Fibroblast of peridontal ligament (primary cell): ENCODE results near the gene STRIP2.
"Not testable (repeated sequence)": the region's sequence is repeated elsewhere in the genome, so short reads cannot be mapped to it uniquely, and the experiment has no call there.

ENCODE experiments used
- DNase-seq: peaks from one replicate; pipeline ENCODE4 v3.0.0-alpha.2; 2010; ENCODE audit errors: extremely low read depth

The STRIP2 gene

GRCh38 chr7:129453510-129454248, 19.4 kb downstream of the STRIP2 start:
- no peak for DNase-seq

DNA sequence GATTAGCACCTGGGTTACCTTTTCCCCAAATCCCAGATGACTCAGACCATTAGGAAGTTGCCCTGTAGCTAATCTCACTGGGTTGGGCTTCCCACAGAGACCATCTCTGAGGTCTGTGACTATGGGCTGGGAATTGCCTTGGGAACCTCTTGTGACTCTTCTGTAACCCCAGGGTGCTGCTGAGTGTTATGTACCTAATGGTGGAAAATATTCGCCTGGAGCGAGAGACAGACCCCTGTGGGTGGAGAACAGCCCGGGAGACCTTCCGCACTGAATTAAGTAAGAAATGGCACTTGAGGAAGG, 20.0 kb downstream of the STRIP2 start:
- no peak for DNase-seq

- DNase-seq, result no peak
These were observed 22.2 kb downstream of the STRIP2 start for GRCh38 chr7:129456421-129456820.

DNA sequence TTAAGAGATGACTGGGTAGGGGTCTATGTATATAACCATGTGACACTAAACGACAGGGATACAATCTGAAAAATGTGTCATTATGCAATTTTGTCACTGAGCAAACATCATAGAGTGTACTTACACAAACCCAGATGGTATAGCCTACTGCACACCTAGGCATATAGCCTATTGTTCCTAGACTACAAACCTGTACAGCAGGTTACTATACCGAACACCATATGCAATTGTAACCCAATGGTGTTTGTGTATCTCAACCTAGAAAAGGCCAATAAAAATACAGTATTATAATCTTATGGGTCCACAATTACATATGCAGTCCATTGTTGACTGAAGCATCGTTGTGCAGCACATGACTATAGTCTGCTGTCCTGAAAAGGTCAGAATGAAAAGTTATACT, 22.9 kb downstream of the STRIP2 start:
- DNase-seq, result no peak

DNA sequence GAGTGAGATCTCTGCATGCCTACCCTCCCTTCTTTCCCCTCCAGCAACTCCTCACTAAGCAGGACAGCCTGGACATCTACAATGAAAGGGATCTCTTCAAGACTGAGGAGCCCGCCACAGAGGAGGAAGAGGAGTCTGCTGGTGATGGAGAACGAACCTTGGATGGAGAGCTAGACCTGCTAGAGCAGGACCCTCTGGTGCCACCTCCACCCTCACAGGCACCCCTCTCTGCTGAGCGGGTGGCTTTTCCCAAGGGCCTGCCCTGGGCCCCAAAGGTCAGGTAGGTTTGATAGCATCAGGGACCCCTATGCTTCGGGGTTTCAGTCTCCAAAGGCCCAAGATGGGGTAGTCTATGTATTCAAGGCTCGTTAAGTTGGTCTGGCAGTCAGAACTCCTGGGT, 23.9 kb downstream of the STRIP2 start:
- DNase-seq, result no peak

DNA sequence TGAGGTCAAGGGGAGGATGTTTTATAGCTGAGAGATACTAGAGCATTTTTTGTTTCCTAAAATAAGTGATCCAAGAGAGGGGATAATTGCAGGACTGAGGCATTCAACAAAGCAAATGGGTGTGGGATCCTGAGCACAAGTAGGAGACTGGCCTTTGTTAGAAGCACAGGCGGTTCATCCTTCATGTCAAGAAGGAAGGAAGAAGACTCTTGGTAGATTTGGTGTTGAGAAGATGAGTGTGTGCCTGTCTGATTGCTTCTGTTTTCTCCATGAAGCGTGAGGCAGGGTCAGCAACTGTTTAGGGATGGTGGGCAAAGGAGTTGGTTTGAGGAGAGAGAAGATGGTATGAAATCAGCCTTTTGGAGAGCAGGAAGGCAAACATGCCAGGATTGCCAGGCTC, 27.6 kb downstream of the STRIP2 start:
- DNase-seq, result no peak

- DNase-seq, result no peak
These were observed 28.2 kb downstream of the STRIP2 start for GRCh38 chr7:129462420-129462819.

- DNase-seq, result no peak
These were observed 30.0 kb downstream of the STRIP2 start for GRCh38 chr7:129464194-129464593.

- DNase-seq, result no peak
These were observed 30.8 kb downstream of the STRIP2 start for GRCh38 chr7:129465080-129465479.

DNA sequence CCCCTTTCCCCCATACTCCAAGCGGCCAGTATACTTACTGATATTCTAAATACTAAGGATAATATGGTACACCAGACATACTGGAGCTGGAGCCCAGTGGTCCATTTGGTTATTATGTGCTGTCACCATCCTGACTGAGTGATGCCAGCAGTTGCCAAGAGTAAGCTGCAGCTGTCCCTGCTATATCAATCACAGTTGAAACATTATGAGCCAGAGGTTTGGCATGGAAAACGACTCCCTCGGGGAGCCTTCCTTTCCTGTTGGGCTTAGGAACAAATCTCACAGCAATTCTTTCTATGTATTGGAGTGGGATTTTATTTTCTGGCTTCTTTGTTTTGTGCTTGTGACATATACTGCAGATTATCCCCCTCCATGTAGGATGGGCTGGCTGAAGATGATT, 32.6 kb downstream of the STRIP2 start:
- DNase-seq, result no peak

- DNase-seq, result peak; percentile 70
These were observed 33.9 kb downstream of the STRIP2 start for GRCh38 chr7:129468087-129468486.

DNA sequence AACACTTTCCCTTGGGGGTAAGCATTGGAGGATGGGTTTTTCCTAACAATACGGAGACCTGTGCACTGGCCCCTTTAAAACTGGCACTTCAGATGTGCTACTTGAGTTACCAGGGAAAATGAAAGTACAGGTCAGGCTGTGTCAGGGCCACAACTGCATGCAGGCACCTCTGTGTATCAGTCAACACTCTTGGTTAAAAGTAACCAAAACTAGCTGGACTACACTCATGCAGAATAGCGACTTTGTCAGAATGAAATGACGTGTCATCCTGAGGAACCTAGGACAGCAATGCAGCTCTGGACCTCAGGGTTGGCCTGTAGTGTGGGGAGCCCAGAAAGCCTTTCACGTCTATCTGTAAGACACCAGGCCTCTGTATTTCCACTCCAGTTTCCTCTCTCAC, 34.3 kb downstream of the STRIP2 start:
- DNase-seq, result no peak

DNA sequence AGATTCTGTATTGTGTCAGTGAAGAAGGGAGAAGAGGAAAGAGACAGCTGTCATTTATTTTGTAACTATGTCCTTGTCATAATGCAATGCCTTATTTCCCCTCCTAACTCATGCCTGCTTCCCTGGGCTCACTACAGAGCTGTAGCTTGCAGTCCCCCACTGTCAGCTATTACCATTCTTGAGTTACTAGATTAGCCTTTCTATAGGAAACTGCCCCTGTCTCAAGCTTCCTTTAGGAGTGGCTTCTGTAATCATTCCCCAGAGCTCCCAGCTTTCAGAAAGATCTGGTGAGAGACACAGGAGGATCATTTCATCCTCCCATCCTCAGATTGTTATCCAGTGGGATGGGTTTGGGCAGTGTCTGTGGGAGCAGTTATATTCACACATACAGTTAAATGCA, 35.7 kb downstream of the STRIP2 start:
- no peak for DNase-seq

GRCh38 chr7:129470411-129470810, 36.2 kb downstream of the STRIP2 start:
- no peak for DNase-seq

DNA sequence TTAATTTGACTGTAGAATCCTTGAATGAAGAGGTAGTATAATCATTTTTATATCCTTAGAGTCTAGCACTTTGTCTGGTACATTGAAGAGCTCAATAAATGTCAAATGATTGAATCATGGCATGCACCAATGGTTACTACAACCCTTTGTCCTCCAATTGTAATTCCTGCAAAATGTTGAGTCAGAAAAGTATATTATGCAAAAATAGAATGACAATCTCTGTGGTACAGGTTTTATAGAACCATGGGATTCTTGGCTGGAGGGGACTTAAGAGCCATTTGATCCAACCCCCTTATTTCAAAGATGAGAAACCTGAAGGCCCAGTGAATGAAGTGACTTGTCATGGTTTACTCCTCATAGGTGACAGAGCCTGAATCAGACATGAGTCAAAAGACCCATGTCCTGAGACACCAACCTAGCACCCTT, 37.2 kb downstream of the STRIP2 start:
- DNase-seq, result no peak

- not testable (repeated sequence) for DNase-seq
These were observed 41.7 kb downstream of the STRIP2 start for GRCh38 chr7:129475931-129476330.

GRCh38 chr7:129476398-129476797, 42.2 kb downstream of the STRIP2 start:
- not testable (repeated sequence) for DNase-seq

GRCh38 chr7:129479831-129480230, 45.6 kb downstream of the STRIP2 start:
- DNase-seq, result no peak

DNA sequence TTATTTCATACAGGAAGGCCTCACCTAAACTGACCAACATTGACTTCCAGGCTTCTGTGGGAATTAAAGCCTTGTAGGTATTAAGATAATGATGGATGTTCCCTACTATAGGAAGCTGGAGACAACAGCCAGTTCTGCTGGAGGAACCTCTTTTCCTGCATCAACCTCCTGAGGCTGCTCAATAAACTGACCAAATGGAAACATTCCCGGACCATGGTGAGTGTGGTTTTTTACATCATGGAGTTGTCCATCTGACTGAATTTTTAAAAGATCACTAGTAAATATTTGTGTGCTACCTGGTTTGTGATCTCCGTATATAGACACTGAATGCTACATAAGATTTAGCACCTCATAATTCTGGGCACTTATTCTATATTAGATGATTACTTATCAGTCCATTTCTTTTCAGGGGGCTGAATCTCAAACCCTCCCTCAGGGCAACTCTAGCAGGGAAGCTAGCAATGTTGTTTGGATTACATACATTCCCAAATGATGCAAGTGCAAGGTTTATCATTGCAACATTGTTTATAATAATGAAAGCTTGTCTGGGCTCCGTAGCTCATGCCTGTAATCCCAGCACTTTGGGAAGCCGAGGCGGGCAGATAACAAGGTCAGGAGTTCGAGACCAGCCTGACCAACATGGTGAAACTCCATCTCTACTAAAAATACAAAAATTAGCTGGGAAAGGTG, 46.6 kb downstream of the STRIP2 start:
- DNase-seq, result peak; percentile 46

- not testable (repeated sequence) for DNase-seq
These were observed 47.1 kb downstream of the STRIP2 start for GRCh38 chr7:129481376-129481775.

DNA sequence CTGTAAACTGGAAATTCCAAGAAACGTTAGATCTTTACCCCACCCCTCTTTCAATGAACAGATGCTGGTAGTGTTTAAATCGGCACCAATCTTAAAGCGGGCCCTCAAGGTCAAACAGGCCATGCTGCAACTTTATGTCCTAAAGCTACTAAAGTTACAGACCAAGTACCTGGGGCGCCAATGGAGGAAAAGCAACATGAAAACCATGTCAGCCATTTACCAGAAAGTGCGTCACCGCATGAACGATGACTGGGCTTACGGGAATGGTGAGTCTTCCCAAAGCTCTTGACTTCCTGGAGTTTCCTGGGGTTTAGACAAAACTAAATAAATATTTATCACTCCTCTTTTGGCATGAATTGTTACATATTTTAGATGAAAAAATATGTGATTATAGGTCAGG, 48.5 kb downstream of the STRIP2 start:
- DNase-seq, result no peak

DNA sequence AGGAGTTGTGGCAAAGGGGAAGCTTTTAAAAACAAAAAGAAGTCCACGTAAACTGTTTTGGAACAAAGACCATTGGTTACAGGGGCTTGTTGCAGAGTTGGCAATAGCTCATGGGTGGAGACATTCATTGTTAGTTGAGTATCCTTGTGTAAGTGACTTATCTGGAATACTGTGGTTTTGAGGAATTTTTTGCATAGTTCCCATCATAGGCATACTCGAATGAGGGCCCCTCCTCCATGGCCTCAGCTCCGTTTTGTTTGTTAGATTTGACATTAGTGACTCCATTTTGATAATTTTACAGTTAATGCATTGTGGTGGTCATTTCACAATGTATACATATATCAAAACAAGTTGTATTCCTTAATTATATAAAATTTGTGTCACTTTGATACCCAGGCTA, 55.3 kb downstream of the STRIP2 start:
- peak; percentile 90 for DNase-seq

GRCh38 chr7:129492391-129492790, 58.2 kb downstream of the STRIP2 start:
- no peak for DNase-seq

DNA sequence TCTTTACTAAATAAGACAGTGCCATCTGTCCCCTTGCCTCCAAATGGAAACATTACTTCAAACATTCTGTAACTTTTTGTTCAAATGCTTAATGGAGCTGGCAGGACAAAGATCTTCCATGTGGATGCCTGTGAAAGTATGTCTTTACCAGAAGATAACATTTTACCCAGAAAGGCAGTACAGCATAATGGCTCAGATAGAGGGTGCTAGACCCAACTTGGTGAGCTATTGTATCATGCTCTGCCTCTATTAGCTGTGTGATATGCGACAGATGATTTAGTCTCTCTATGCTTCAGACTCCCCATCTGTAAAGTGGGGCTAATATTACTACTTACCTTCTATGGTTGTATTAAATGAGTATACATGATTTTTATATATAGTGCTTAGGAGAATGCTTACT, 59.3 kb downstream of the STRIP2 start:
- DNase-seq, result peak; percentile 32
